Ishikawa (cell line): ENCODE results near the gene MIA2.

Experiments
- CREB1 ChIP-seq: IDR thresholded peaks from 2 replicates; pipeline ENCODE4 v1.6.1; 2012; ENCODE audit warnings: low read depth
- EGR1 ChIP-seq: IDR thresholded peaks from 2 replicates; pipeline ENCODE4 v1.6.1; 2012
- EP300 ChIP-seq: IDR thresholded peaks from 2 replicates; pipeline ENCODE4 v1.6.1; 2012; ENCODE audit warnings: borderline replicate concordance
- FOXM1 ChIP-seq: IDR thresholded peaks from 2 replicates; pipeline ENCODE4 v1.6.1; 2012; ENCODE audit warnings: low read depth, borderline replicate concordance
- RAD21 ChIP-seq: IDR thresholded peaks from 2 replicates; pipeline ENCODE4 v1.6.1; 2012; ENCODE audit warnings: low read depth
- TAF1 ChIP-seq: IDR thresholded peaks from 2 replicates; pipeline ENCODE4 v1.6.1; 2012; ENCODE audit warnings: low read depth, mild to moderate bottlenecking
- TEAD4 ChIP-seq: IDR thresholded peaks from 2 replicates; pipeline ENCODE4 v1.6.1; 2012

GRCh38 chr14:39233680-39234326 is at the start of gene MIA2:
- TF ChIP-seq TEAD4 (no peak), EP300 (no peak), RAD21 (no peak), TAF1 (no peak), EGR1 (no peak), CREB1 (no peak), FOXM1 (no peak)
